Measurements from ENCODE around the gene OS9. TPM values are rescaled to one million over a fixed set of nuclear protein-coding genes. Genes with fewer than 3 reads are reported as not detected.
"Not testable (repeated sequence)": the region's sequence is repeated elsewhere in the genome, so short reads cannot be mapped to it uniquely, and the experiment has no call there.

OS9 gene, protein sequence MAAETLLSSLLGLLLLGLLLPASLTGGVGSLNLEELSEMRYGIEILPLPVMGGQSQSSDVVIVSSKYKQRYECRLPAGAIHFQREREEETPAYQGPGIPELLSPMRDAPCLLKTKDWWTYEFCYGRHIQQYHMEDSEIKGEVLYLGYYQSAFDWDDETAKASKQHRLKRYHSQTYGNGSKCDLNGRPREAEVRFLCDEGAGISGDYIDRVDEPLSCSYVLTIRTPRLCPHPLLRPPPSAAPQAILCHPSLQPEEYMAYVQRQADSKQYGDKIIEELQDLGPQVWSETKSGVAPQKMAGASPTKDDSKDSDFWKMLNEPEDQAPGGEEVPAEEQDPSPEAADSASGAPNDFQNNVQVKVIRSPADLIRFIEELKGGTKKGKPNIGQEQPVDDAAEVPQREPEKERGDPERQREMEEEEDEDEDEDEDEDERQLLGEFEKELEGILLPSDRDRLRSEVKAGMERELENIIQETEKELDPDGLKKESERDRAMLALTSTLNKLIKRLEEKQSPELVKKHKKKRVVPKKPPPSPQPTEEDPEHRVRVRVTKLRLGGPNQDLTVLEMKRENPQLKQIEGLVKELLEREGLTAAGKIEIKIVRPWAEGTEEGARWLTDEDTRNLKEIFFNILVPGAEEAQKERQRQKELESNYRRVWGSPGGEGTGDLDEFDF
- 100 to 1,000 TPM; 177 to 254 (median 196) TPM for total RNA-seq
- polyA plus RNA-seq, result 100 to 1,000 TPM; 177 to 192 TPM

DNA sequence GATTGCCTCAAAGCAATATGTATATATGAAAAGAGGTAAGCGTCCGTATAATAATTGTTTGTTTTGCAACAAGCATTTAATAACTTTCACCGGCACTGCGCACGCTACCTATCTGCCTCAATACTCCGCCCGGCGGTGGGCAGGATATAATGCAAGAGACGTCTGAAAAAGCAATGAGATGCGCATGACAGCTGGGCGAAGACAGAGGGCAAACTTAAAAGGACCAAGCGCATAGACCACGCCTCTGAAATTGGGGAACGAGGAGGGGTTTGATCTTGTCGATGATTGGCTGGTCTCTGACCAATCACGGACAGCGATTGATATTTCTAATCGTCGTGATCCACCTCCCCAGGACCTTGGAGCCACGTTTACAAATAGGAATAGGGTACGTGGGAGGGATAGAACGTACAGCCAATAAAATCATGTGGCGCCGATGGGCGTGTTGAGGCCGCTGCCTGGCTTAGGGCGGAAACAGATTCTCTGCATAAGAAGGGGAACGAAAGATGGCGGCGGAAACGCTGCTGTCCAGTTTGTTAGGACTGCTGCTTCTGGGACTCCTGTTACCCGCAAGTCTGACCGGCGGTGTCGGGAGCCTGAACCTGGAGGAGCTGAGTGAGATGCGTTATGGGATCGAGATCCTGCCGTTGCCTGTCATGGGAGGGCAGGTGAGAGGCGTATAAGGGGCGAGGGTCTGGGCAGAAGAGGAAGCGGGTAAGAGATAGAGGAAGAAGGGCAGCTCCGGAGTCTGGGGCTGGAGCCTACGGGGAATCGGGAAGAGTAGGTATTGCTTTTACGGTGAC, at the start of gene OS9:
TSS of gene OS9 (plus strand) at position 474 of the 800 bp plus-strand sequence. CDS start at position 504, 30 bp downstream.
- Histone ChIP-seq H3K4me3 (peak within 1 kb of the TSS; percentile 65 to 90 (median 70)), H3K27ac (peak within 1 kb of the TSS; percentile 32 to 59 (median 56)), H3K4me1 (peaks cover 0 to 4% (median 4%) of the 10 kb centered on the region in 3 donors), H3K36me3 (peaks cover 0 to 16% (median 5%) of the 10 kb centered on the region in 3 donors), H3K27me3 (no peaks in the 10 kb centered on the region), H3K9me3 (no peaks in the 10 kb centered on the region)
- DNase-seq, result peak; percentile 87 to 98 (median 95)
- peak; percentile 99 for FAIRE-seq
- WGBS, 2 donors, result 0% methylated on average over 45 of the region's 45 CpGs
- intact Hi-C loops (cut with DNase I), result no loop called here
- TF ChIP-seq, protein P1, sequence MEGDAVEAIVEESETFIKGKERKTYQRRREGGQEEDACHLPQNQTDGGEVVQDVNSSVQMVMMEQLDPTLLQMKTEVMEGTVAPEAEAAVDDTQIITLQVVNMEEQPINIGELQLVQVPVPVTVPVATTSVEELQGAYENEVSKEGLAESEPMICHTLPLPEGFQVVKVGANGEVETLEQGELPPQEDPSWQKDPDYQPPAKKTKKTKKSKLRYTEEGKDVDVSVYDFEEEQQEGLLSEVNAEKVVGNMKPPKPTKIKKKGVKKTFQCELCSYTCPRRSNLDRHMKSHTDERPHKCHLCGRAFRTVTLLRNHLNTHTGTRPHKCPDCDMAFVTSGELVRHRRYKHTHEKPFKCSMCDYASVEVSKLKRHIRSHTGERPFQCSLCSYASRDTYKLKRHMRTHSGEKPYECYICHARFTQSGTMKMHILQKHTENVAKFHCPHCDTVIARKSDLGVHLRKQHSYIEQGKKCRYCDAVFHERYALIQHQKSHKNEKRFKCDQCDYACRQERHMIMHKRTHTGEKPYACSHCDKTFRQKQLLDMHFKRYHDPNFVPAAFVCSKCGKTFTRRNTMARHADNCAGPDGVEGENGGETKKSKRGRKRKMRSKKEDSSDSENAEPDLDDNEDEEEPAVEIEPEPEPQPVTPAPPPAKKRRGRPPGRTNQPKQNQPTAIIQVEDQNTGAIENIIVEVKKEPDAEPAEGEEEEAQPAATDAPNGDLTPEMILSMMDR (IDR thresholded peaks at IDR 0.05), result peak; percentile 30 to 68 (median 61)
- peak; percentile 96 to 98 (median 97) for ATAC-seq

DNA sequence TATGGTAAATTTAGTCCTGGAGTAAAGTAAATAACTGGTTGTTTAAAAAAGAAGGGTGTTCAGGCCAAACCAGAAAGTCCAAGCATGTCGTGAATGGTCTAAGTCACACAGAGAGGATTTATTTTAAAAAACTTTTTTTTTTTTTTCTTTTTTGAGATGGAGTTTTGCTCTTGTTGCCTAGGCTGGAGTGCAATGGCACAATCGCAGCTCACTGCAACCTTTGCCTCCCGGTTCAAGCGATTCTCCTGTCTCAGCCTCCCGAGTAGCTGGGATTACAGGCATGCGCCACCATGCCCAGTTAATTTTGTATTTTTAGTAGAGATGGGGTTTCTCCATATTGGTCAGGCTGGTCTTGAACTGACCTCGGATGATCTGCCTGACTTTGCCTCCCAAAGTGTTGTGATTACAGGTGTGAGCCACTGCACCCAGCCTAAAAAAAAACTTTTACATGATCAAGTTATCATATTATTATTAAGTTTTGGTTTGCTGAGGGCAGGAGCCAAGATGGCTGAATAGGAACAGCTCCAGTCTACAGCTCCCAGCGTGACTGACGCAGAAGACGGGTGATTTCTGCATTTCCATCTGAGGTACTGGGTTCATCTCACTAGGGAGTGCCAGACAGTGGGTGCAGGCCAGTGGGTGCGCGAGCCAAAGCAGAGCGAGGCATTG, 47.8 kb upstream of the OS9 start:
- DNase-seq; ATAC-seq; H3K27ac ChIP-seq; FAIRE-seq; H3K27me3 ChIP-seq; intact Hi-C loops (cut with DNase I); H3K4me3 ChIP-seq; H3K36me3 ChIP-seq; H3K4me1 ChIP-seq; H3K9me3 ChIP-seq: not testable (repeated sequence)
- 63 to 69% methylated on average over 11 to 13 of the region's 13 CpGs for WGBS, 2 donors

DNA sequence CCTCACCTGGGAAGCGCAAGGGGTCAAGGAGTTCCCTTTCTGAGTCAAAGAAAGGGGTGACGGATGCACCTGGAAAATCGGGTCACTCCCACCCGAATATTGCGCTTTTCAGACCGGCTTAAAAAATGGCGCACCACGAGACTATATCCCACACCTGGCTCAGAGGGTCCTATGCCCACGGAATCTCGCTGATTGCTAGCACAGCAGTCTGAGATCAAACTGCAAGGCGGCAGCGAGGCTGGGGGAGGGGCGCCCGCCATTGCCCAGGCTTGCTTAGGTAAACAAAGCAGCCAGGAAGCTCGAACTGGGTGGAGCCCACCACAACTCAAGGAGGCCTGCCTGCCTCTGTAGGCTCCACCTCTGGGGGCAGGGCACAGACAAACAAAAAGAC, 47.3 kb upstream of the OS9 start:
- H3K36me3 ChIP-seq; H3K4me1 ChIP-seq; H3K27ac ChIP-seq; ATAC-seq; DNase-seq; FAIRE-seq; H3K9me3 ChIP-seq; H3K4me3 ChIP-seq; H3K27me3 ChIP-seq; intact Hi-C loops (cut with DNase I): not testable (repeated sequence)
- WGBS, 2 donors, result 84% methylated on average over 10 of the region's 15 CpGs; no CpG with 5 or more reads in 1 of the 2 donors

DNA sequence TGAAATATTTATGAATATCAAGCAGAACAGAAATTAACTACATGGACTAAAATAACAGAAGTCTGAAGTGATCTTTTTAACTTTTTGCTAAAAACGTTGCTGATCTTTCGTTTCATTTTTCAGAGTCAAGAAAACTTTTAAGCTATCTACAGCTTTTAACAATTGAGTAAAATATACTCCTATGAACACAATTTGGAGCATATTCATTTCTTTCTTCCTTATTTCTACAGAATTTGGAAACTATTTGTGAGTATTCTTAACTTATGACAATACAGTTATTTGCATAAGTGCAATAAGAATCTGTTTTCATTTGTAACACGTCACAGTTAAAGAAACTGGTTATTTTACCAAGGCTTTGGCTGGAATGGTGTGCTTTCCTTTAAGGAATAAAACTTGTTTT, 39.9 kb upstream of the OS9 start:
- FAIRE-seq, result no peak
- H3K36me3 ChIP-seq, result no peaks in the 10 kb centered on the region
- no peak overlapping the region for H3K4me3 ChIP-seq
- peaks cover 0 to 5% (median 0%) of the 10 kb centered on the region in 3 donors for H3K4me1 ChIP-seq
- H3K27ac ChIP-seq, result no peak overlapping the region
- DNase-seq, result no peak
- no peaks in the 10 kb centered on the region for H3K9me3 ChIP-seq
- 56 to 62% methylated on average over 3 of the region's 3 CpGs for WGBS, 2 donors
- TF ChIP-seq, protein P1 (IDR thresholded peaks at IDR 0.05), result no peak
- intact Hi-C loops (cut with DNase I), result no loop called here
- no peak for ATAC-seq
- H3K27me3 ChIP-seq, result no peaks in the 10 kb centered on the region

DNA sequence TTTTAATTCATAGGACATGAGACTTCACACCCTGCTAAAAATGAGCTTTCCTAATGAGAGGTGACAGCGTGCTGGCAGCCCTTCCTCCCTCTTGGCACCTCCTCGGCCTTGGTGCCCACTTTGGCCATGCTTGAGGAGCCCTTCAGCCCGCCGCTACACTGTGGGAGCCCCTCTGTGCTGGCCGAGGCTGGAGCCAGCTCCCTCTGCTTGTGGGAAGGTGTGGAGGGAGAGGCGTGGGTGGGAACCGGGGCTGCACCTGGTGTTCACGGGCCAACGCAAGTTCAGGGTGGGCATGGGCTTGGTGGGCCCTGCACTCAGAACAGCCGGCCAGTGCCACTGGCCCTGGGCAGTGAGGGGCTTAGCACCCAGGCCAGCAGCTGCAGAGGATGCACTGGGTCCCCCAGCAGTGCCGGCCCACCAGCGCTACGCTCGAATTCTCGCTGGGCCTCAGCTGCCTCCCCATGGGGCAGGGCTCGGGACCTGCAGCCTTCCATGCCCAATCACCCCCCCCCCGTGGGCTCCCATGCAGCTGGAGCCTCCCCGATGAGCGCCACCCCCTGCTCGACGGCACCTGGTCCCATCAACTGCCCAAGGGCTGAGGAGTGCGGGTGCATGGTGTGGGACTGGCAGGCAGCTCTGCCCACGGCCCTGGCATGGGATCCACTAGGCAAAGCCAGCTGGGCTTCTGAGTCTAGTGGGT, 38.2 kb upstream of the OS9 start:
- H3K27ac ChIP-seq, result no peak overlapping the region
- H3K36me3 ChIP-seq, result no peaks in the 10 kb centered on the region
- H3K4me3 ChIP-seq, result no peak overlapping the region
- intact Hi-C loops (cut with DNase I), result no loop called here
- ATAC-seq (no peak), FAIRE-seq (no peak), DNase-seq (peak in 2 of 6 donors; percentile 24 to 47)
- H3K27me3 ChIP-seq, result no peaks in the 10 kb centered on the region
- H3K9me3 ChIP-seq, result no peaks in the 10 kb centered on the region
- TF ChIP-seq, protein P1 (IDR thresholded peaks at IDR 0.05), result no peak
- WGBS, 2 donors, result 80 to 86% methylated on average over 23 of the region's 23 CpGs
- H3K4me1 ChIP-seq, result peaks cover 0 to 5% (median 0%) of the 10 kb centered on the region in 3 donors

DNA sequence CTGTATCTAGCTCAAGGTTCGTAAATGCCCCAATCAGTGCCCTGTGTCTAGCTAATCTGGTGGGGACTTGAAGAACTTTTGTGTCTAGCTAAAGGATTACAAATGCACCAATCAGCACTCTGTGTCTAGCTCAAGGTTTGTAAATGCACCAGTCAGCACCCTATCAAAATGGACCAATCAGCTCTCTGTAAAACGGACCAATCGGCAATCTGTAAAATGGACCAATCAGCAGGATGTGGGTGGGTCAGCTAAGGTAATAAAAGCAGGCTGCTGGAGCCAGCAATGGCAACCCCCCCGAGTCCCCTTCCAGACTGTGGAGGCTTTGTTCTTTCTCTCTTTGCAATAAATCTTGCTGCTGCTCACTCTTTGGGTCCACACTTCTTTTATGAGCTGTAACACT, 37.5 kb upstream of the OS9 start:
- ATAC-seq; DNase-seq; intact Hi-C loops (cut with DNase I); H3K4me3 ChIP-seq; FAIRE-seq; H3K36me3 ChIP-seq; H3K27me3 ChIP-seq; H3K4me1 ChIP-seq; H3K27ac ChIP-seq; H3K9me3 ChIP-seq: not testable (repeated sequence)
- 78 to 84% methylated on average over 4 of the region's 4 CpGs for WGBS, 2 donors
